Measurements from ENCODE around the gene MTFR1L.

The MTFR1L gene

GRCh38 chr1:25861316-25862286 is 41.8 kb downstream of the MTFR1L start:
- no peak for DNase-seq (ENCODE audit: low read depth, low spot score)

GRCh38 chr1:25862785-25863485 is 43.2 kb downstream of the MTFR1L start:
- DNase-seq (ENCODE audit: low read depth, low spot score), result no peak

GRCh38 chr1:25863486-25864262 is 43.9 kb downstream of the MTFR1L start:
- DNase-seq (ENCODE audit: low read depth, low spot score), result no peak

DNA sequence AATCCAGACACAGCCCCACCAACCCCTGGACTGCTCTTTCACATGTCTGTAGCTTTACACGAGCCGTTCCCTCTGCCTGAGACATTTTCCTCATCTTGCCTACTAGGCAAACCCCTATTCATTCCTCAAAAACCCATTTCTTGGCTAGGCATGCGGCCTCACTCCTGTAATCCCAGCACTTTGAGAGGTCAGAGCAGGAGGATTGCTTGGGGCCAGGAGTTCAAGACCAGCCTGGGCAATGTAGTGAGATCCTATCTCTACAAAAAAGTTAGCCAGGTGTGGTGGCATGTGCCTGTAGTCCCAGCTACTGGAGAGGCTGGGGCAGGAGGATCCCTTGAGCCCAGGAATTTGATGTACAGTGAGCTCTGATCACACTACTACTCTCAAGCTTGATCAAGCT is 44.7 kb downstream of the MTFR1L start:
- DNase-seq (ENCODE audit: low read depth, low spot score), result no peak

DNA sequence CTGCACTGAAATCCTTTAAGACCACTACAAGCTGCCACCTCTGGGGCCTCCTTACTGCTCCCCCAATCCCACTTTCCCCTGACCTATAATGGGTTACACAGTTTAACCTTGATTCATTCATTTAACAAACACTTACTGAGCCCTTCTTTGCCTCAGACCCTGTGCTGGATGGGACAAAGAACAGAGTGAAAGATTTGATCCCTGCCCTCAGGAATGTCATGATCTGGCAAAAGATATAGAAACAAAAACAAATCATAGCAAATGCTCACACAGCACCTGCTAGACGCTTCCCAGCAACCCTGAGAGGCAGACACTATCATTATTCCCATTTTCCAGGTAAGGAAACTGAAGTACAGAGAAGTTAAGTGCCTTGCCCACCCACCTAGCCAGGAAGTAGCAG is 46.5 kb downstream of the MTFR1L start:
- no peak for DNase-seq (ENCODE audit: low read depth, low spot score)

DNA sequence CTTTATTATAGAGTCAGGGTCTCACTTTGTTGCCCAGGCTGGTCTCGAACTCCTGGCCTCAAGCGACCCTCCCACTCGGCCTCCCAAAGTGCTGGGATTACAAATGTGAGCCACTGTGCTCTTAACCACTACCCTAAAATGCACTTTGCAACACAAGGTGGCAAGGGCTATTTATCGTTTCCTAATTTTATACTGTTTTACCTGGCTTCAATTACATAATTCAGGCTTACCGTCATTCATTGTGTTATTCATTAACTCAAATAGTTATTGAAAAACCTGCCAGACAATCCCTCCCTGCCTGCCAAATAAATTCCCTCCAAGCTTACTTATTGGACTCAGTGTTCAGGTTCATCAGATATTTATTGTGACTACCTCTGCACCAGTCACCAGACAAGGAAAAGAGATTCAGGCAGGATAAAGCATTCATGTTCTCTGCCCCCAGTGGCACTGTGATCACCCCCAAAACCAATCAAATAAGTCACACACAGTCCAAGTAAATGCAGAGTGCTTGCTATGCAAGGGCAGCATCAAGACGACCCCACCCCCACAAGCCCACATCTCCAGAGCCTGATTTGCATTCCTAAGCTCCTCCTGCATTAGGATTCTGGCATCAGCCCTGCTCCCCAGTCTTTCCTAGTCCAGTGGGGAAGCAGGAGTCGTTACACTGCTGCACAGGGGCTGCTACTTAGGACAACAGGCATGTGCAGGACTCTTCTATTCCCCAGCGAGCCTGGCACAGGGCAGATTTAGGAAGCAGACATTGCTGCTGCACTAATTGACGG is 47.6 kb downstream of the MTFR1L start:
- DNase-seq (ENCODE audit: low read depth, low spot score), result no peak

DNA sequence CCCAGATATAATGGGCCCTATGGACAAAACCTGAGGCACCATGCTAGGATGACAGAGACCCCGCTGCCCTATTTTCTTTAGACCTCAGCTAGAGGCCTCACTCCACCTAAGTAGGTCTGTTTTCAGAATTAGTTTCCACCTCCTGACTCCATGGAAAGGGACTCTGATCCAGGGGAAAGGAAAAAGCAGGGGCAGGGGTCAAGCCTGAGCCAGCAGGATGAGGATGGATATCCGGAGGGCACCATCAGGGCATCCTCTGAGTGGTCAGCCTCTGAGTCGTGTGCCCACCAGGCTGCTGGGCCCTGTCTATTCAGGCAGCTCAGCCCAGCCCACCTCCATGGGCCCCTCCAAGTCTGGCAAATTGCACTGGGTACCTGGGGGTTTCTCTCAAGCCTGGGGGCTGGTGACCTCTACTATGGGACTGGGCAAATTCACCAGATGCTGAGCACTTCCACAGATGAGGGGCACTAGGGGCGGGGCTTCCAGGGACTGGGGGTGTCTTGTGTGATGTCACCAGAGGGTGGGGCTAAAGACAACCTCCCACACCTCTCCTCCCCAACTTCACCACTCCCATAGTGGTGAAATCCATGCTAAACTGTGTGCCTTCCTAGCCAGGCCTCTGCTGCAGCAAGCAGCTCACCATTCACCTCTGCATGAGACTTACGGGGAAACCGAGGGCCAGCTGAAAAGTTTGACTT is 50.3 kb downstream of the MTFR1L start:
- DNase-seq (ENCODE audit: low read depth, low spot score), result no peak

GRCh38 chr1:25870614-25871013 is 50.9 kb downstream of the MTFR1L start:
- no peak for DNase-seq (ENCODE audit: low read depth, low spot score)

- no peak for DNase-seq (ENCODE audit: low read depth, low spot score)
These were observed 51.4 kb downstream of the MTFR1L start for GRCh38 chr1:25871086-25871703.

- DNase-seq (ENCODE audit: low read depth, low spot score), result no peak
These were observed 52.1 kb downstream of the MTFR1L start for GRCh38 chr1:25871704-25872494.

- DNase-seq (ENCODE audit: low read depth, low spot score), result no peak
These were observed 53.0 kb downstream of the MTFR1L start for GRCh38 chr1:25872713-25873112.

DNA sequence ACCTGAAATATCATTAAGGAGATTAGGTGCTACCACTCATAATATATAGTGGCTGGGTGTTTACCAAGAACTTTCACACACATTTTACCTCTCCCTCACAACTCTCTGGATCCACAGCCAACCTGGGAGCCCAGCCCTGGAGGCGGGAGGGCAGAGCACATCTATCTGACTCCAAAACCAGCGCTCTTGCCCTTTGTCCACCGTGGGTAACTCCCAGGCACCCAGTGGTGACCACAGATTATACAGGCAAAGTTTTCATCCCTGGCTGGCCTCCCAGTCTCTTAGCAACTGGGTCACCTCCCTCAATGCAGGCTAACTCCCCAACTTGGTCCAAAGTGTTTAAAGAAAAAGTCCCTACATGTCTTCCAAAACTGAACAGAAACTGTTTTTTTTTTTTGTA is 53.4 kb downstream of the MTFR1L start:
- peak; percentile 20 for DNase-seq (ENCODE audit: low read depth, low spot score)

DNA sequence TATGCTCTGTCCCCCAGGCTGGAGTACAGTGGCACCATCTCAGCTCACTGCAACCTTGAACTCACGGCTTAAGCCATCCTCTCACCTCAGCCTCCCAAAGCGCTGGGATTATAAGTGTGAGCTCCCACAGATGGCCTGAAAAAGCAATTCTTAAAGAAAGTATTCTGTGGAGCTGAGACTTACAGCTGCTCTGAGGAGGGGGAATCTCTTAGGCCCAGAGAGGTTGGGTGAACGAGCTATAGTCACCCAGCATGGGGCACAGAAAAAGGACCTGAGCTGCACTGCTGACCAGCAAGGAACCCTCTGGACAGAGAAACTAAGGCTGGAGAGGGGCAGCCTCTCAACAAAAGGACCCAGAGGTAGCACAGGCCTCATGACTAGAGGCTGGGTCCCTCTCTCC is 54.5 kb downstream of the MTFR1L start:
- DNase-seq (ENCODE audit: low read depth, low spot score), result no peak

DNA sequence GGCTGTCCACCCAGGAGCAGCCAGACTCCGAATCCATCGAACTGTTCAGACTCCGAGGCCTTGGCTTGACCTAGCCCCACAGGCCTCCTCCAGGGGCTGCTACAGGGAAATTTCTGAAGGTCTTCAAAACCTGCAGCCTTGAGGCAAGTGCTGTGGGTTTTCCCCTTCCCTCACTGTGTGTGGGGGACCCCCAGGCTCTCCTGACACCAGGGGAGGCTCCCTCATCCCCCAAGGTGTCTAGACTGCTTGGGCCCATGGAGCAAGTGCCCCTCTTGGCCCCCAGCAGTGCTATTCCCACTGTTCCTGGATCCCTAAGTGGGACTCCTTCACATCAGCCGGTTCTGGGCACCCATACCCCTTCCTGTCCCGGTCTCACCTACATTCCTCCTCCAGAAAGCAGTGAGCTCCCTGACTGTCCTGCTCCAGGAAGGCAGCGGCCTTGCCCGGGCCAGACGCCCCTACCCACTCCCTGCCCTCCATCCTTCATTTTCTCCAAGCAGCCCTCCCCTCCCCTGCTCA is 54.9 kb downstream of the MTFR1L start:
- DNase-seq (ENCODE audit: low read depth, low spot score), result no peak

DNA sequence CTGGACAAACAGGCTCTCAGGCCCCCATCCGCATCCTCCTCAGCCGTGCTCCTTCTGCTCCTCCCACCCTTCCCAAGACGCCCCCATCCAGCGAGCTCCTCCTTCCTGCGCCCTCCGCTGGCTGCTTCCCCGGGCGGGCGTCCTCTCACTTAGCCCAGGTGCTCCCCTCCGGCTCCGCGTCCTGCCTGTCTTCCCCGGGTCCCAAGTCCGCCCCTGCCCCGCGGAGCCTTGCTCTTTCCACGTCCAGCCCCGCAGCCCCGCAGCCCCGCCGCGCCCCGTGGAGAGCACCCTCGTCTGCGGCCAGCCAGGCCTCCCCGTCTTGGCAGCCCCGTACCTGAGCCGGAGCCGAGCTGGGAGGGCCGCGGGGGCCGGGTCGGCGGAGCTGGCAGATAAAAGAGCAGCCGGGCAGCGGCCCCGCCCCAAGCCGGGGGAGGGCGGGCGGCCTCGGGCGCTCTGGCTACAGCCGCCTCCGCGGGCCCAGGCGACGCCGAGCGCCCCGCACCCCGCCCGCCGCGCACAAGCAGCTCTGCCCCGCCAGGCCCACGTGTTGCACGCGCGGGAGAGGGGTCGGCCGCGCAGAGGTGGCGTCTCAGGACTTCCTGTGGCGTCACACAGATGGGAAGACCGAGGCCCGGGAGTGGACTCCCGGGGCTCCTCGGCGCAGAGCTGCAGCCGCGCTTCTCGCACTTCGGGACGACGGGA is 55.6 kb downstream of the MTFR1L start, which contains the start of gene PAQR7:
Gene PAQR7 (minus strand): TSS at position 555 of the 702 bp plus-strand sequence. CDS start 11,869 bp downstream, outside the sequence.
- peak; percentile 89 for DNase-seq (ENCODE audit: low read depth, low spot score)

DNA sequence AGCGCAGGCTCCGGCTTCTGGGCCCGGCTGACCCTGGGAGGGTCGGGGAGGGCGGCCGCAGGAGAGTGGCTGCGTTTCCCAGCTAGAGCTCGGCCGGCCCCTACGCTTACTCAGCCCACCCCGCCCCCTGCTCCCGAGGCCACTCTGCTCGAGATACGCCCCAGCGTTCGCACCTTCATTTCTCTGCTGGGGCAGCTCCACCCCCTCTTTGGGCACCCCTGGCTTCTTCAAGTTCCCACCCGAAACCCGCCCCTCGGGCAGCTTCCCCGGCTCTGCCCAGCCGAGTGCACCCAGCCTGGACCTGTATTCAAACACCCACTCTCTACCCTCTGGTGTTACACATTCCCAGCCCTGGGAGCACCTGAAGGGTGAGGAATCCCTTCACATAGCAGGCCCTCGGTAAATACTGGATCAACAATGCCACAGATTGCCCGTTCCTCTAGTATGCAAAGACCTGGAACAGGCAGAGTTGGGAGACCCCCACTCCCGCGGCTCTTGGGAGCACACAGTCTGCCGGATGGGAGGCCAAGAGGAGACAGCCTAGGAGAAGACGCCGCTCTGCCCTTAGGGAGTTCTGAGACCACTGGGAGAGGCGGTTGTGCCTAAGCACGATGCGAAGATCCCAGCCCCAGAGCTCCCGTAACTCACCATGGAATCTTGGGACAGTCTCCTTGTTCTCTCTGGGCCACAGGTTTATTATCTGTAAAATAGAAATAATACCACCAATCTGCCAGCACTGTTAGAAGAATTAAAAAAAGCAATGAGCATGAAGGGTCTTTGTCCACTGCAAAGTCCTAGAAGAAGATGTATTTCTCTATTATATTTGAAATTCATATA is 56.3 kb downstream of the MTFR1L start:
- DNase-seq (ENCODE audit: low read depth, low spot score), result no peak

GRCh38 chr1:25876693-25877077 is 56.9 kb downstream of the MTFR1L start:
- DNase-seq (ENCODE audit: low read depth, low spot score), result no peak
